Spleen (tissue), 13 donors: ENCODE results near the gene MATR3. TPM values are rescaled to one million over a fixed set of nuclear protein-coding genes. Genes with fewer than 3 reads are reported as not detected.
A peak's percentile ranks its signal among the peaks of the same experiment; 100 is the strongest.

Experiments used
- DNase-seq: peaks from one replicate; pipeline ENCODE4 v3.0.0-alpha.2; 2020
- H3K27ac ChIP-seq, 8 donors: fragments of 200-600 bp; sonication (generic) in 7 of 8; 1 replicate in 4 of 8; 2 replicates in 4 of 8; pipeline versions ENCODE4 v1.5.0 to v1.8.0; 2016 to 2021; ENCODE audit warnings: inconsistent platforms in 4 of 8, mild to moderate bottlenecking in 4 of 8, moderate library complexity in 1 of 8
- H3K27me3 ChIP-seq, 7 donors: fragments of 200-600 bp; sonication (generic) in 6 of 7; replicated peaks in 1 of 7; 1 replicate in 4 of 7; 2 replicates in 3 of 7; pipeline versions ENCODE4 v1.5.0 to v1.8.0; 2016 to 2021; ENCODE audit warnings: inconsistent platforms in 3 of 7, mild to moderate bottlenecking in 1 of 7
- H3K36me3 ChIP-seq, 6 donors: fragments of 200-600 bp; sonication (generic) in 5 of 6; 1 replicate in 4 of 6; 2 replicates in 2 of 6; pipeline versions ENCODE4 v1.5.0 to v1.8.0; 2016 to 2021; ENCODE audit warnings: inconsistent platforms in 2 of 6
- H3K4me1 ChIP-seq, 6 donors: fragments of 200-600 bp; sonication (generic) in 5 of 6; 1 replicate in 3 of 6; 2 replicates in 3 of 6; pipeline versions ENCODE4 v1.5.0 to v1.8.0; 2016 to 2021; ENCODE audit warnings: inconsistent platforms in 3 of 6
- H3K4me3 ChIP-seq, 8 donors: fragments of 200-600 bp; sonication (generic) in 7 of 8; 1 replicate in 4 of 8; 2 replicates in 4 of 8; pipeline versions ENCODE4 v1.5.0 to v1.8.0; 2016 to 2021; ENCODE audit warnings: inconsistent platforms in 4 of 8, mild to moderate bottlenecking in 4 of 8, moderate library complexity in 2 of 8
- H3K9me3 ChIP-seq, 8 donors: fragments of 200-600 bp; sonication (generic) in 7 of 8; 1 replicate in 4 of 8; 2 replicates in 4 of 8; pipeline versions ENCODE4 v1.5.0 to v1.8.0; 2016 to 2021; ENCODE audit warnings: inconsistent platforms in 4 of 8
- POLR2A ChIP-seq, 3 donors: fragments of 450-650 bp; IDR thresholded peaks; one replicate each; pipeline ENCODE4 v1.5.1; 2017; ENCODE audit warnings: antibody characterized with exemption in 3 of 3, mild to moderate bottlenecking in 1 of 3
- POLR2AphosphoS5 ChIP-seq, 3 donors: sonication (generic); formaldehyde crosslinking; IDR thresholded peaks; one replicate each; pipeline ENCODE4 v1.5.1; 2017; ENCODE audit warnings: antibody characterized with exemption in 3 of 3
- WGBS, 5 donors: extraction: QIAGEN DNeasy Blood & Tissue Kit in 3 of 5; methylation state at CpG; one replicate each; pipeline versions ENCODE4 v1.1.5 to v1.1.7; 2013 to 2018; 5-methylcytosine and 5-hydroxymethylcytosine counted together
- intact Hi-C: fragments of 100-400 bp; cut with DNase I; formaldehyde crosslinking; loops from one replicate; pipeline ENCODE4 v1.15.0; 2023; ENCODE audit warnings: low total_unique reads
- long read RNA-seq, 2 donors: transcript quantifications; one replicate each; lab custom pipeline, GENCODE V29; 2026
- polyA plus RNA-seq, 3 donors: library from polyadenylated mRNA; stranded (reverse); fragments of 200-250 nt; gene quantifications; one replicate each; pipeline ENCODE4 v1.2.1, GENCODE V29; 2013
- total RNA-seq, 7 donors: library from RNA; depleted of rRNA in 3 of 7; stranded (reverse); fragments of >200 nt in 3 of 7; fragmentation: NEBNext Ultra II Directional in 4 of 7; extraction: Animal tissue kit (Norgen Biotek cat#: 25700) in 4 of 7; gene quantifications; one replicate each; pipeline versions ENCODE4 v1.1.0 to v1.2.1, GENCODE V29; 2016 to 2021
- TF ChIP-seq, protein P1 (sequence below), 11 experiments: fragments of 200-600 bp in 7 of 11; fragments of 450-650 bp in 4 of 11; sonication (generic) in 4 of 11; IDR thresholded peaks in 8 of 11; conservative IDR thresholded peaks in 3 of 11; 1 replicate in 7 of 11; 2 replicates in 4 of 11; pipeline versions ENCODE4 v1.4.0 to v1.8.0; 2016 to 2021; ENCODE audit warnings: antibody characterized with exemption in 11 of 11, inconsistent platforms in 4 of 11, mild to moderate bottlenecking in 1 of 11
- donor health status: healthy with polysubstance abuse.
- donor health status: DM: no; HTN: no; CAD: no; lungs with moderate emphysema.
- donor health status: DM: no; HTN: no; CAD: no.
- donor health status: Bipolar disorder and iron deficiency.
- donor health status: healthy.
- donor health status: DM: no; HTN: no; CAD: no.
- donor health status: DM: yes; HTN: yes; CAD: no.

Gene MATR3
- 100 to 1,000 TPM; 170 to 251 (median 219) TPM for total RNA-seq
- polyA plus RNA-seq = 100 to 1,000 TPM; 114 to 147 (median 143) TPM
- long read RNA-seq, donor 1, full-length matches to known transcripts = 21 of 279 reads
- long read RNA-seq, donor 1, partial matches to known transcripts = 258 of 279 reads
- long read RNA-seq, donor 1, other reads (novel, unspliced or antisense) = 0 of 279 reads
- long read RNA-seq, donor 2, full-length matches to known transcripts = 19 of 129 reads
- long read RNA-seq, donor 2, partial matches to known transcripts = 110 of 129 reads
- long read RNA-seq, donor 2, other reads (novel, unspliced or antisense) = 0 of 129 reads

GRCh38 chr5:139293507-139294373 lies at the start of gene MATR3:
Gene MATR3 (plus strand): TSS chr5:139293740. CDS start chr5:139307416, 13,676 bp downstream.
- H3K36me3 ChIP-seq = no peaks in the 10 kb centered on the region
- peak within 1 kb of the TSS; percentile 99 to 100 (median 100) for H3K27ac ChIP-seq
- TF ChIP-seq POLR2AphosphoS5 (IDR thresholded peaks at IDR 0.05) = peak; percentile 99 to 100 (median 99)
- TF ChIP-seq, protein P1, sequence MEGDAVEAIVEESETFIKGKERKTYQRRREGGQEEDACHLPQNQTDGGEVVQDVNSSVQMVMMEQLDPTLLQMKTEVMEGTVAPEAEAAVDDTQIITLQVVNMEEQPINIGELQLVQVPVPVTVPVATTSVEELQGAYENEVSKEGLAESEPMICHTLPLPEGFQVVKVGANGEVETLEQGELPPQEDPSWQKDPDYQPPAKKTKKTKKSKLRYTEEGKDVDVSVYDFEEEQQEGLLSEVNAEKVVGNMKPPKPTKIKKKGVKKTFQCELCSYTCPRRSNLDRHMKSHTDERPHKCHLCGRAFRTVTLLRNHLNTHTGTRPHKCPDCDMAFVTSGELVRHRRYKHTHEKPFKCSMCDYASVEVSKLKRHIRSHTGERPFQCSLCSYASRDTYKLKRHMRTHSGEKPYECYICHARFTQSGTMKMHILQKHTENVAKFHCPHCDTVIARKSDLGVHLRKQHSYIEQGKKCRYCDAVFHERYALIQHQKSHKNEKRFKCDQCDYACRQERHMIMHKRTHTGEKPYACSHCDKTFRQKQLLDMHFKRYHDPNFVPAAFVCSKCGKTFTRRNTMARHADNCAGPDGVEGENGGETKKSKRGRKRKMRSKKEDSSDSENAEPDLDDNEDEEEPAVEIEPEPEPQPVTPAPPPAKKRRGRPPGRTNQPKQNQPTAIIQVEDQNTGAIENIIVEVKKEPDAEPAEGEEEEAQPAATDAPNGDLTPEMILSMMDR (IDR thresholded peaks at IDR 0.05 in 8 of 11, conservative IDR thresholded peaks at IDR 0.05 in 3 of 11) = peak in 5 of 11 experiments; percentile 12 to 39 (median 35)
- peak; percentile 91 to 94 (median 92) for TF ChIP-seq POLR2A (IDR thresholded peaks at IDR 0.05)
- H3K9me3 ChIP-seq = no peaks in the 10 kb centered on the region
- H3K4me3 ChIP-seq = peak within 1 kb of the TSS; percentile 59 to 86 (median 76)
- H3K4me1 ChIP-seq = peaks cover 37 to 49% (median 45%) of the 10 kb centered on the region in 6 donors
- 0 to 1% (median 1%) methylated on average over 52 to 88 of the region's 88 CpGs for WGBS, 5 donors
- DNase-seq = peak; percentile 98
- H3K27me3 ChIP-seq = no peaks in the 10 kb centered on the region
- intact Hi-C loops = loop anchor here (10.0 kb wide), 1 partner anchor 91 kb away; the partner anchor contains the start of genes MZB1 and SLC23A1

DNA sequence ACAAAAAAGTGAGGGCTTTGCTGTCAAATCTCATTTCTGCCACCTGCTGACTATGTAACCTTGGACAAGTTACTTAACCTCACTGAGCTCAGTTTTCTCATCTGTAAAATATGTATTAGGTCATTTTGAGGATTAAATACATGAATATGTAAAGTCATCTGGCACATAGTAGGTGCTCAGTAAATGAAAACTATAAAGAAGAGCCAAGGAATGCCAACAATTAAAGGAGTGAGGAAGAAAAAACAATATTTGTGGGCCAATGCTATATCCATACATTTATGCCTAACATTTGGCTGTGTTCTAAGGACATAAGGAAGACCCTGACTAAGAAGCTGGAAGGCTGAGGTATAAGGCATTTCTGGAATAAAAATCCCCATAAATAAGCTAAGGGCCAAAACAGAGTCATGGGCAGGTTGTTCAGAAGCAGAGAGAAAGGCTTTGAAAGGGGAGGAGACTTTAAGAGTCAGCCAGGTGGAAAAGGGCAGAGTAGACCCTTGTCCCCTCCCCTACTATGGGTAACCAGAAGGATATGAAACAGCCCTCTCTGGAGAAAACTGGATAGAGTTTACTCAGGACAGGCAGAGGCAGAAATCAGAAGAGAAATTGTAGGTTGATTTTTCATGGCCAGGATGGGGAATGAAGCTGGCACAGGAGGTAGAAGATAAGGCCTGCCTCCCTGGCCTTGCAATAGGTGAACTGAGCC lies 47.8 kb upstream of the MATR3 start:
- intact Hi-C loops = no loop called here

DNA sequence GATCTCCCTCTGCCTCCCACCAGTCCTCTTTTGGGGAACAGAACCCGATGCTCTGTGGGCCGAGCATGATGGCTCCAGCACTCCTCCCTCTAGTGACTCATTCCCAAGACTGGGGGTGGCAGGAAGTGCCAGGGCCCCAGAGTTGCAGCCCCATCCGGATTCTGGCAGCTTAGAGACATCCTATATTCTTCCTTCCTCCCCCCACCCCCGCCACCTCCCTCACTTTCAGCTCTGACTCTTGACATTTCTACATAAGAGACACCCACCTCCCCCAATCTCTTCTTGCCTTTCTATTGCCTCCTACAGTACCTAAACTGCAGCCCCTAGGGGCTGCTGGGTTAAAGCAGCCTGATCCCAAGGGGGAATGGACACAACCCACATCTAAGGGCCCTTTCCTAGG lies 47.1 kb upstream of the MATR3 start:
- 5 to 10% (median 8%) methylated on average over 4 of the region's 4 CpGs for WGBS, 5 donors
- Histone ChIP-seq H3K4me1 (peaks cover 0 to 18% (median 3%) of the 10 kb centered on the region in 6 donors), H3K4me3 (no peak overlapping the region), H3K9me3 (no peaks in the 10 kb centered on the region), H3K36me3 (no peaks in the 10 kb centered on the region), H3K27me3 (no peaks in the 10 kb centered on the region), H3K27ac (no peak overlapping the region)
- peak; percentile 62 for DNase-seq
- TF ChIP-seq POLR2A (IDR thresholded peaks at IDR 0.05) = no peak
- no peak for TF ChIP-seq POLR2AphosphoS5 (IDR thresholded peaks at IDR 0.05)
- TF ChIP-seq, protein P1 (IDR thresholded peaks at IDR 0.05 in 8 of 11, conservative IDR thresholded peaks at IDR 0.05 in 3 of 11) = no peak
- intact Hi-C loops = no loop called here

More for the DNA sequence above, 47.8 kb upstream of the MATR3 start:
- Histone ChIP-seq H3K36me3 (no peaks in the 10 kb centered on the region), H3K4me1 (peaks cover 0 to 12% (median 0%) of the 10 kb centered on the region in 6 donors), H3K27me3 (no peaks in the 10 kb centered on the region), H3K4me3 (no peak overlapping the region), H3K9me3 (no peaks in the 10 kb centered on the region), H3K27ac (no peak overlapping the region)
- no peak for DNase-seq
- TF ChIP-seq, protein P1 (IDR thresholded peaks at IDR 0.05 in 8 of 11, conservative IDR thresholded peaks at IDR 0.05 in 3 of 11) = no peak
- TF ChIP-seq POLR2A (IDR thresholded peaks at IDR 0.05) = no peak
- TF ChIP-seq POLR2AphosphoS5 (IDR thresholded peaks at IDR 0.05) = no peak
